K562 (cell line): ENCODE measurements around the gene ZNF644. TPM values are rescaled to one million over a fixed set of nuclear protein-coding genes. Genes with fewer than 3 reads are reported as not detected.

Source experiments
- ARNT ChIP-seq, 2 experiments: fragments of 450-650 bp; IDR thresholded peaks; 2 replicates each; pipeline ENCODE4 v1.6.1; 2016; ENCODE audit warnings: mild to moderate bottlenecking in 1 of 2
- FOXK1 ChIP-seq: sonication (generic); formaldehyde crosslinking; IDR thresholded peaks from 2 replicates; pipeline ENCODE4 v1.8.0; 2022; ENCODE audit warnings: missing genetic modification reagents, mild to moderate bottlenecking, borderline replicate concordance
- HNRNPUL1 ChIP-seq: fragments of 200-400 bp; formaldehyde crosslinking; IDR thresholded peaks from 2 replicates; pipeline ENCODE4 v1.6.1; 2017; ENCODE audit warnings: low read length
- NFE2 ChIP-seq: IDR thresholded peaks from 2 replicates; pipeline ENCODE4 v1.6.1; 2014; ENCODE audit warnings: antibody characterized with exemption, low read depth
- NONO ChIP-seq, 2 experiments: fragments of 200-400 bp in 1 of 2; fragments of 450-650 bp in 1 of 2; formaldehyde crosslinking in 1 of 2; IDR thresholded peaks; 2 replicates each; pipeline ENCODE4 v1.6.1; 2017; ENCODE audit warnings: low read depth in 2 of 2, mild to moderate bottlenecking in 2 of 2, moderate library complexity in 2 of 2, low read length in 1 of 2
- POLR3G ChIP-seq: IDR thresholded peaks from 2 replicates; pipeline ENCODE4 v1.6.1; 2011; ENCODE audit not compliant: insufficient read length, insufficient replicate concordance; ENCODE audit errors: extremely low read depth
- RBM14 ChIP-seq: fragments of 200-400 bp; formaldehyde crosslinking; IDR thresholded peaks from 2 replicates; pipeline ENCODE4 v1.6.1; 2018; ENCODE audit warnings: low read depth, mild to moderate bottlenecking, low read length, moderate library complexity, borderline replicate concordance; ENCODE audit not compliant: insufficient read depth
- SIX5 ChIP-seq, 2 experiments: IDR thresholded peaks; 2 replicates each; pipeline ENCODE4 v1.6.1; 2011; ENCODE audit warnings: low read length in 2 of 2, borderline replicate concordance in 1 of 2, low read depth in 1 of 2, mild to moderate bottlenecking in 1 of 2, moderate library complexity in 1 of 2; ENCODE audit not compliant: insufficient read depth in 1 of 2
- SMC3 ChIP-seq: conservative IDR thresholded peaks from 2 replicates; pipeline ENCODE4 v1.6.1; 2011; ENCODE audit warnings: low read depth, low read length, improper control_type of control experiment; ENCODE audit not compliant: insufficient read depth
- TARDBP ChIP-seq: fragments of 450-650 bp; IDR thresholded peaks from 2 replicates; pipeline ENCODE4 v1.6.1; 2016
- TFAM ChIP-seq: fragments of 250-450 bp; sonication (Bioruptor Pico); conservative IDR thresholded peaks from 2 replicates; pipeline ENCODE4 v1.5.0; 2021; ENCODE audit warnings: mild to moderate bottlenecking, moderate library complexity
- ZNF12 ChIP-seq: sonication (generic); formaldehyde crosslinking; IDR thresholded peaks from 2 replicates; pipeline ENCODE4 v1.4.0; 2020; ENCODE audit warnings: mild to moderate bottlenecking, missing genetic modification reagents
- ZNF75A ChIP-seq: fragments of 450-650 bp; formaldehyde crosslinking; IDR thresholded peaks from 2 replicates; pipeline ENCODE4 v1.4.0; 2020; ENCODE audit warnings: mild to moderate bottlenecking
- polyA plus RNA-seq, 8 experiments: library from polyadenylated mRNA; depleted of rRNA in 4 of 8; stranded (reverse) in 5 of 8; unstranded in 3 of 8; fragments of >200 nt; fragmentation: Nextera tagmentation in 2 of 8; fragmentation: Illumina TruSeq in 1 of 8; extraction: Ambion mirVana in 2 of 8; extraction: Trizol in 1 of 8; gene quantifications; 2 replicates each; pipeline versions ENCODE4 v1.2.1 to v1.2.3, GENCODE V29; 2011 to 2014; ENCODE audit warnings: inconsistent platforms in 1 of 8, missing spikeins in 1 of 8
- total RNA-seq, 7 experiments: library from RNA; depleted of rRNA in 6 of 7; stranded (reverse); fragments of >200 nt in 6 of 7; fragmentation: Illumina TruSeq in 2 of 7; extraction: Trizol in 2 of 7; gene quantifications; 2 replicates each; pipeline versions ENCODE4 v1.2.1 to v1.2.3, GENCODE V29; 2011 to 2021; ENCODE audit warnings: low replicate concordance in 1 of 7
- TF ChIP-seq, protein P1 (sequence below): conservative IDR thresholded peaks from 2 replicates; pipeline ENCODE4 v1.6.1; 2011; ENCODE audit warnings: low read depth, mild to moderate bottlenecking, low read length; ENCODE audit not compliant: control insufficient read depth
- TF ChIP-seq, protein P2 (sequence below): fragments of 200-800 bp; sonication (Bioruptor generic); IDR thresholded peaks from 2 replicates; pipeline ENCODE4 v1.6.1; 2016; ENCODE audit warnings: missing genetic modification characterization, missing compliant biosample characterization
- TF ChIP-seq, protein P3 (sequence below): fragments of 250-450 bp; sonication (Bioruptor Pico); IDR thresholded peaks from 2 replicates; pipeline ENCODE4 v1.5.0; 2021
- TF ChIP-seq, protein P4 (sequence below), 2 experiments: fragments of 450-650 bp; conservative IDR thresholded peaks; 2 replicates each; pipeline ENCODE4 v1.6.1; 2017; ENCODE audit warnings: mild to moderate bottlenecking in 2 of 2, moderate library complexity in 2 of 2

ZNF644 gene
- total and polyA plus RNA-seq, 9 of the 15 experiments (the other 6 are each of a cell fraction or from before 2014, with no cell fraction given), result 25.3 to 71.4 (median 39.6) TPM

DNA sequence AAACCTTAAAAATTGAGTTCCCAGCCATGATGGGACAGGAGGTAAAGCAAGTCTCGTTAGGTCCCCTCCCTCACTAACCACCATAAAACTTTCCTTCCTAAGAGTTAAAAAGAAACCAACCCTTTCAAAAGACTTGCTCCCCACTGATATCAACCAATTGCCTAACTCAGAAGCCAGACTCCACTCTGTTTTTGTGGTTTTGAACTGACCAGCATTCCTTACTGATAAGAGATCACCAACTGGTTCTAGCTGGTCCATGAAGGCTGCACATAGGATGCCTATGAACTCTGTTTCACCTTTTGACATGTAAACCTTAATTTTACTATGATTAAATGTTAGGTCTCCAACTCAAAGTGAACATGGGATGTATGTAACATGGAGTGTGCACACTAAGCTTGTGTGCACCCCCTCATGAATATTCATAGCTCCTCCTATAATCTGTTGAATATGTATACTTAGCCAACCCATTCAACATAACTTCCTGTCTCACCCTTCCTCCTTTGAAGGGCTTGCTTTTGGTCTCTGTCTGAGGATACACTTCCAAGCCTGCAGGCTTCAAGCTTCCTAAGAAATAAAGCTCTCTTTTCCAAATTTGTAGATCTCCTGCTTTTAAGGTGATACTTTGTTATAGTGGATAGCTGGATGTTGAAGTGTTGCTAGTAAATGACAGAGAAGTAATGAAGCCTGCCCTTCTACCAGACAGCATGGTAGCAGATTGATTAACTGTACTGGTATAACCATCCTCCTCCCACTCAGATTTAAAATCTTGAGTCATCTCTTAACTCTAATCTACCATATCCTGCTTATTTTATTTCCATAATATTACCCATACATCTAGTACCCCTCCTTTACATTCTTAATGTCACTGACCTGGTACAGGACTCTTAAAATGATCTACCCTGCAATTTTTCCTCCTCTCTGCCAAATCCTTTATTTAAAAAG is 95.6 kb downstream of the ZNF644 start (continued):
- TF ChIP-seq SMC3 (no peak), ARNT (IDR thresholded peaks at IDR 0.05) (0 out of 4 replicates have a peak, but pooled peaks of 1 of the 2 experiments have one; percentile 24), HNRNPUL1 (no peak), RBM14 (no peak), SIX5 (IDR thresholded peaks at IDR 0.05; ENCODE audit: borderline replicate concordance in 1 of 2, insufficient read depth in 1 of 2, low read depth in 1 of 2, low read length in 2 of 2) (no peak), TARDBP (no peak), NONO (IDR thresholded peaks at IDR 0.05; ENCODE audit: low read depth in 2 of 2, low read length in 1 of 2) (no peak), FOXK1 (no peak), NFE2 (no peak), POLR3G (no peak), ZNF12 (CRISPR knock-in tag) (no peak), ZNF75A (CRISPR knock-in tag) (no peak), TFAM (CRISPR knock-in tag) (no peak)
- TF ChIP-seq, protein P1, sequence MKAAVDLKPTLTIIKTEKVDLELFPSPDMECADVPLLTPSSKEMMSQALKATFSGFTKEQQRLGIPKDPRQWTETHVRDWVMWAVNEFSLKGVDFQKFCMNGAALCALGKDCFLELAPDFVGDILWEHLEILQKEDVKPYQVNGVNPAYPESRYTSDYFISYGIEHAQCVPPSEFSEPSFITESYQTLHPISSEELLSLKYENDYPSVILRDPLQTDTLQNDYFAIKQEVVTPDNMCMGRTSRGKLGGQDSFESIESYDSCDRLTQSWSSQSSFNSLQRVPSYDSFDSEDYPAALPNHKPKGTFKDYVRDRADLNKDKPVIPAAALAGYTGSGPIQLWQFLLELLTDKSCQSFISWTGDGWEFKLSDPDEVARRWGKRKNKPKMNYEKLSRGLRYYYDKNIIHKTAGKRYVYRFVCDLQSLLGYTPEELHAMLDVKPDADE, result no peak
- TF ChIP-seq, protein P2, sequence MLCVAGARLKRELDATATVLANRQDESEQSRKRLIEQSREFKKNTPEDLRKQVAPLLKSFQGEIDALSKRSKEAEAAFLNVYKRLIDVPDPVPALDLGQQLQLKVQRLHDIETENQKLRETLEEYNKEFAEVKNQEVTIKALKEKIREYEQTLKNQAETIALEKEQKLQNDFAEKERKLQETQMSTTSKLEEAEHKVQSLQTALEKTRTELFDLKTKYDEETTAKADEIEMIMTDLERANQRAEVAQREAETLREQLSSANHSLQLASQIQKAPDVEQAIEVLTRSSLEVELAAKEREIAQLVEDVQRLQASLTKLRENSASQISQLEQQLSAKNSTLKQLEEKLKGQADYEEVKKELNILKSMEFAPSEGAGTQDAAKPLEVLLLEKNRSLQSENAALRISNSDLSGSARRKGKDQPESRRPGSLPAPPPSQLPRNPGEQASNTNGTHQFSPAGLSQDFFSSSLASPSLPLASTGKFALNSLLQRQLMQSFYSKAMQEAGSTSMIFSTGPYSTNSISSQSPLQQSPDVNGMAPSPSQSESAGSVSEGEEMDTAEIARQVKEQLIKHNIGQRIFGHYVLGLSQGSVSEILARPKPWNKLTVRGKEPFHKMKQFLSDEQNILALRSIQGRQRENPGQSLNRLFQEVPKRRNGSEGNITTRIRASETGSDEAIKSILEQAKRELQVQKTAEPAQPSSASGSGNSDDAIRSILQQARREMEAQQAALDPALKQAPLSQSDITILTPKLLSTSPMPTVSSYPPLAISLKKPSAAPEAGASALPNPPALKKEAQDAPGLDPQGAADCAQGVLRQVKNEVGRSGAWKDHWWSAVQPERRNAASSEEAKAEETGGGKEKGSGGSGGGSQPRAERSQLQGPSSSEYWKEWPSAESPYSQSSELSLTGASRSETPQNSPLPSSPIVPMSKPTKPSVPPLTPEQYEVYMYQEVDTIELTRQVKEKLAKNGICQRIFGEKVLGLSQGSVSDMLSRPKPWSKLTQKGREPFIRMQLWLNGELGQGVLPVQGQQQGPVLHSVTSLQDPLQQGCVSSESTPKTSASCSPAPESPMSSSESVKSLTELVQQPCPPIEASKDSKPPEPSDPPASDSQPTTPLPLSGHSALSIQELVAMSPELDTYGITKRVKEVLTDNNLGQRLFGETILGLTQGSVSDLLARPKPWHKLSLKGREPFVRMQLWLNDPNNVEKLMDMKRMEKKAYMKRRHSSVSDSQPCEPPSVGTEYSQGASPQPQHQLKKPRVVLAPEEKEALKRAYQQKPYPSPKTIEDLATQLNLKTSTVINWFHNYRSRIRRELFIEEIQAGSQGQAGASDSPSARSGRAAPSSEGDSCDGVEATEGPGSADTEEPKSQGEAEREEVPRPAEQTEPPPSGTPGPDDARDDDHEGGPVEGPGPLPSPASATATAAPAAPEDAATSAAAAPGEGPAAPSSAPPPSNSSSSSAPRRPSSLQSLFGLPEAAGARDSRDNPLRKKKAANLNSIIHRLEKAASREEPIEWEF (CRISPR knock-in tag), result no peak
- TF ChIP-seq, protein P3, sequence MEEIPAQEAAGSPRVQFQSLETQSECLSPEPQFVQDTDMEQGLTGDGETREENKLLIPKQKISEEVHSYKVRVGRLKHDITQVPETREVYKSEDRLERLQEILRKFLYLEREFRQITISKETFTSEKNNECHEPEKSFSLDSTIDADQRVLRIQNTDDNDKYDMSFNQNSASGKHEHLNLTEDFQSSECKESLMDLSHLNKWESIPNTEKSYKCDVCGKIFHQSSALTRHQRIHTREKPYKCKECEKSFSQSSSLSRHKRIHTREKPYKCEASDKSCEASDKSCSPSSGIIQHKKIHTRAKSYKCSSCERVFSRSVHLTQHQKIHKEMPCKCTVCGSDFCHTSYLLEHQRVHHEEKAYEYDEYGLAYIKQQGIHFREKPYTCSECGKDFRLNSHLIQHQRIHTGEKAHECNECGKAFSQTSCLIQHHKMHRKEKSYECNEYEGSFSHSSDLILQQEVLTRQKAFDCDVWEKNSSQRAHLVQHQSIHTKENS, result no peak
- TF ChIP-seq, protein P4, sequence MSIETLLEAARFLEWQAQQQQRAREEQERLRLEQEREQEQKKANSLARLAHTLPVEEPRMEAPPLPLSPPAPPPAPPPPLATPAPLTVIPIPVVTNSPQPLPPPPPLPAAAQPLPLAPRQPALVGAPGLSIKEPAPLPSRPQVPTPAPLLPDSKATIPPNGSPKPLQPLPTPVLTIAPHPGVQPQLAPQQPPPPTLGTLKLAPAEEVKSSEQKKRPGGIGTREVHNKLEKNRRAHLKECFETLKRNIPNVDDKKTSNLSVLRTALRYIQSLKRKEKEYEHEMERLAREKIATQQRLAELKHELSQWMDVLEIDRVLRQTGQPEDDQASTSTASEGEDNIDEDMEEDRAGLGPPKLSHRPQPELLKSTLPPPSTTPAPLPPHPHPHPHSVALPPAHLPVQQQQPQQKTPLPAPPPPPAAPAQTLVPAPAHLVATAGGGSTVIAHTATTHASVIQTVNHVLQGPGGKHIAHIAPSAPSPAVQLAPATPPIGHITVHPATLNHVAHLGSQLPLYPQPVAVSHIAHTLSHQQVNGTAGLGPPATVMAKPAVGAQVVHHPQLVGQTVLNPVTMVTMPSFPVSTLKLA (conservative IDR thresholded peaks at IDR 0.05), result no peak
